ENCODE measurements around the gene ZNF521.

Gene ZNF521

GRCh38 chr18:25350489-25351251, 1.3 kb downstream of the ZNF521 start:
- Histone ChIP-seq H3K27me3 (ENCODE audit: control insufficient read depth in 1 of 2, insufficient read depth in 2 of 2, low read length in 2 of 2) (peaks cover 0 to 21% of the 10 kb centered on the region in 2 donors), H3K9ac (ENCODE audit: low read length) (no peak overlapping the region), H3K9me3 (ENCODE audit: low read length) (no peaks in the 10 kb centered on the region), H3K36me3 (ENCODE audit: insufficient read depth, low read length) (no peaks in the 10 kb centered on the region), H3K4me3 (ENCODE audit: low read depth in 1 of 2, low read length in 2 of 2) (peak overlapping the region; percentile 73 to 87), H3K27ac (ENCODE audit: low read depth, low read length) (peak overlapping the region; percentile 58), H3K4me1 (ENCODE audit: insufficient read depth, low read length) (no peaks in the 10 kb centered on the region)

GRCh38 chr18:25349926-25350487, 2.0 kb downstream of the ZNF521 start:
- Histone ChIP-seq H3K27ac (ENCODE audit: low read depth, low read length) (peak overlapping the region; percentile 58), H3K9me3 (ENCODE audit: low read length) (no peaks in the 10 kb centered on the region), H3K9ac (ENCODE audit: low read length) (no peak overlapping the region), H3K4me3 (ENCODE audit: low read depth in 1 of 2, low read length in 2 of 2) (peak overlapping the region; percentile 73 to 87), H3K36me3 (ENCODE audit: insufficient read depth, low read length) (no peaks in the 10 kb centered on the region), H3K27me3 (ENCODE audit: control insufficient read depth in 1 of 2, insufficient read depth in 2 of 2, low read length in 2 of 2) (peaks cover 0 to 21% of the 10 kb centered on the region in 2 donors), H3K4me1 (ENCODE audit: insufficient read depth, low read length) (no peaks in the 10 kb centered on the region)

GRCh38 chr18:25349131-25349925, 2.6 kb downstream of the ZNF521 start:
- Histone ChIP-seq H3K4me1 (ENCODE audit: insufficient read depth, low read length) (no peaks in the 10 kb centered on the region), H3K9ac (ENCODE audit: low read length) (no peak overlapping the region), H3K4me3 (ENCODE audit: low read depth in 1 of 2, low read length in 2 of 2) (peak overlapping the region; percentile 54 to 73), H3K9me3 (ENCODE audit: low read length) (no peaks in the 10 kb centered on the region), H3K27me3 (ENCODE audit: control insufficient read depth in 1 of 2, insufficient read depth in 2 of 2, low read length in 2 of 2) (peaks cover 0 to 21% of the 10 kb centered on the region in 2 donors), H3K27ac (ENCODE audit: low read depth, low read length) (peak overlapping the region; percentile 56), H3K36me3 (ENCODE audit: insufficient read depth, low read length) (no peaks in the 10 kb centered on the region)

GRCh38 chr18:25348386-25349130, 3.4 kb downstream of the ZNF521 start:
- H3K4me1 ChIP-seq (ENCODE audit: insufficient read depth, low read length), result no peaks in the 10 kb centered on the region
- H3K9ac ChIP-seq (ENCODE audit: low read length), result no peak overlapping the region
- peak overlapping the region; percentile 30 to 54 for H3K4me3 ChIP-seq (ENCODE audit: low read depth in 1 of 2, low read length in 2 of 2)
- H3K9me3 ChIP-seq (ENCODE audit: low read length), result no peaks in the 10 kb centered on the region
- H3K36me3 ChIP-seq (ENCODE audit: insufficient read depth, low read length), result no peaks in the 10 kb centered on the region
- peaks cover 0 to 21% of the 10 kb centered on the region in 2 donors for H3K27me3 ChIP-seq (ENCODE audit: control insufficient read depth in 1 of 2, insufficient read depth in 2 of 2, low read length in 2 of 2)
- H3K27ac ChIP-seq (ENCODE audit: low read depth, low read length), result peak overlapping the region; percentile 56

- H3K4me1 ChIP-seq (ENCODE audit: insufficient read depth, low read length), result no peaks in the 10 kb centered on the region
- peaks cover 0 to 21% of the 10 kb centered on the region in 2 donors for H3K27me3 ChIP-seq (ENCODE audit: control insufficient read depth in 1 of 2, insufficient read depth in 2 of 2, low read length in 2 of 2)
- H3K9me3 ChIP-seq (ENCODE audit: low read length), result no peaks in the 10 kb centered on the region
- no peak overlapping the region for H3K27ac ChIP-seq (ENCODE audit: low read depth, low read length)
- H3K4me3 ChIP-seq (ENCODE audit: low read depth in 1 of 2, low read length in 2 of 2), result no peak overlapping the region
- no peaks in the 10 kb centered on the region for H3K36me3 ChIP-seq (ENCODE audit: insufficient read depth, low read length)
- H3K9ac ChIP-seq (ENCODE audit: low read length), result no peak overlapping the region
Measured at GRCh38 chr18:25346561-25346960, 5.4 kb downstream of the ZNF521 start.

- Histone ChIP-seq H3K9ac (ENCODE audit: low read length) (no peak overlapping the region), H3K9me3 (ENCODE audit: low read length) (no peaks in the 10 kb centered on the region), H3K36me3 (ENCODE audit: insufficient read depth, low read length) (no peaks in the 10 kb centered on the region), H3K4me3 (ENCODE audit: low read depth in 1 of 2, low read length in 2 of 2) (no peak overlapping the region), H3K4me1 (ENCODE audit: insufficient read depth, low read length) (no peaks in the 10 kb centered on the region), H3K27ac (ENCODE audit: low read depth, low read length) (no peak overlapping the region), H3K27me3 (ENCODE audit: control insufficient read depth in 1 of 2, insufficient read depth in 2 of 2, low read length in 2 of 2) (peaks cover 0 to 17% of the 10 kb centered on the region in 2 donors)
Measured at GRCh38 chr18:25345081-25345866, 6.7 kb downstream of the ZNF521 start.

GRCh38 chr18:25341831-25342230, 10.1 kb downstream of the ZNF521 start:
- H3K9ac ChIP-seq (ENCODE audit: low read length), result no peak overlapping the region

GRCh38 chr18:25340762-25341161, 11.2 kb downstream of the ZNF521 start:
- Histone ChIP-seq H3K4me3 (ENCODE audit: low read depth in 1 of 2, low read length in 2 of 2) (no peak overlapping the region), H3K36me3 (ENCODE audit: insufficient read depth, low read length) (no peaks in the 10 kb centered on the region), H3K9me3 (ENCODE audit: low read length) (no peaks in the 10 kb centered on the region), H3K4me1 (ENCODE audit: insufficient read depth, low read length) (no peaks in the 10 kb centered on the region), H3K27me3 (ENCODE audit: control insufficient read depth in 1 of 2, insufficient read depth in 2 of 2, low read length in 2 of 2) (no peaks in the 10 kb centered on the region), H3K9ac (ENCODE audit: low read length) (no peak overlapping the region), H3K27ac (ENCODE audit: low read depth, low read length) (no peak overlapping the region)

More at GRCh38 chr18:25341831-25342230, 10.1 kb downstream of the ZNF521 start:
- Histone ChIP-seq H3K4me1 (ENCODE audit: insufficient read depth, low read length) (no peaks in the 10 kb centered on the region), H3K36me3 (ENCODE audit: insufficient read depth, low read length) (no peaks in the 10 kb centered on the region), H3K27ac (ENCODE audit: low read depth, low read length) (no peak overlapping the region), H3K9me3 (ENCODE audit: low read length) (no peaks in the 10 kb centered on the region), H3K4me3 (ENCODE audit: low read depth in 1 of 2, low read length in 2 of 2) (no peak overlapping the region), H3K27me3 (ENCODE audit: control insufficient read depth in 1 of 2, insufficient read depth in 2 of 2, low read length in 2 of 2) (peaks cover 0 to 3% of the 10 kb centered on the region in 2 donors)

- Histone ChIP-seq H3K9ac (ENCODE audit: low read length) (no peak overlapping the region), H3K27me3 (ENCODE audit: control insufficient read depth in 1 of 2, insufficient read depth in 2 of 2, low read length in 2 of 2) (no peaks in the 10 kb centered on the region), H3K4me3 (ENCODE audit: low read depth in 1 of 2, low read length in 2 of 2) (no peak overlapping the region), H3K9me3 (ENCODE audit: low read length) (no peaks in the 10 kb centered on the region), H3K27ac (ENCODE audit: low read depth, low read length) (no peak overlapping the region), H3K4me1 (ENCODE audit: insufficient read depth, low read length) (no peaks in the 10 kb centered on the region), H3K36me3 (ENCODE audit: insufficient read depth, low read length) (no peaks in the 10 kb centered on the region)
Measured at GRCh38 chr18:25335676-25336075, 16.3 kb downstream of the ZNF521 start.

- no peaks in the 10 kb centered on the region for H3K36me3 ChIP-seq (ENCODE audit: insufficient read depth, low read length)
- no peak overlapping the region for H3K9ac ChIP-seq (ENCODE audit: low read length)
- H3K27me3 ChIP-seq (ENCODE audit: control insufficient read depth in 1 of 2, insufficient read depth in 2 of 2, low read length in 2 of 2), result no peaks in the 10 kb centered on the region
Measured at GRCh38 chr18:25335062-25335461, 16.9 kb downstream of the ZNF521 start.

More at GRCh38 chr18:25335062-25335461, 16.9 kb downstream of the ZNF521 start:
- no peaks in the 10 kb centered on the region for H3K4me1 ChIP-seq (ENCODE audit: insufficient read depth, low read length)
- H3K9me3 ChIP-seq (ENCODE audit: low read length), result no peaks in the 10 kb centered on the region
- H3K4me3 ChIP-seq (ENCODE audit: low read depth in 1 of 2, low read length in 2 of 2), result no peak overlapping the region
- H3K27ac ChIP-seq (ENCODE audit: low read depth, low read length), result no peak overlapping the region
